ENCODE data around the gene KANSL1.

GRCh38 chr17:46025510-46026165 lies 167.6 kb downstream of the KANSL1 start:
- TF ChIP-seq CTCF (conservative IDR thresholded peaks at IDR 0.05; ENCODE audit: low read depth, low read length) (no peak), FOS (IDR thresholded peaks at IDR 0.05; ENCODE audit: low read depth, low read length) (no peak)

Measured in IMR-90 (cell line).